Measurements from ENCODE around the gene OTOA.

DNA sequence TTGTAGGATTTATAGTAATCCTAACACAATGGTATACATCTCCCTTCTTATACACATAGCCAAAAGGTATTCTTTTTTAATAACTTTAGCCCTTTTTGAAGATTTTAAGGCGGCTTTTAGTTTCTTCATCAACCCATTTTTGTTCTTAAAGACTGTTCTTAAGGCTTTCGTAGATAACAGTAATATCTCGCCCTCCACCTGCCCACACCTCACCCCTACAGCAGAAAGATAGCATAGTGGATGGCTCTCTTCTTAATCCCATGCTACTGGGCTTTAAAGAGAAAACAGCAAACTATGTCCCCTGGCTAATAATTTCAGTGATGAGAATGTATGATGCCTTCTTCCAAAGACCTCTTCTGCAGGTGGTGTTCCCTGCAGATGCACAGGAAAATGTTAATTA is 20.0 kb upstream of the OTOA start:
- TF ChIP-seq, protein P1, sequence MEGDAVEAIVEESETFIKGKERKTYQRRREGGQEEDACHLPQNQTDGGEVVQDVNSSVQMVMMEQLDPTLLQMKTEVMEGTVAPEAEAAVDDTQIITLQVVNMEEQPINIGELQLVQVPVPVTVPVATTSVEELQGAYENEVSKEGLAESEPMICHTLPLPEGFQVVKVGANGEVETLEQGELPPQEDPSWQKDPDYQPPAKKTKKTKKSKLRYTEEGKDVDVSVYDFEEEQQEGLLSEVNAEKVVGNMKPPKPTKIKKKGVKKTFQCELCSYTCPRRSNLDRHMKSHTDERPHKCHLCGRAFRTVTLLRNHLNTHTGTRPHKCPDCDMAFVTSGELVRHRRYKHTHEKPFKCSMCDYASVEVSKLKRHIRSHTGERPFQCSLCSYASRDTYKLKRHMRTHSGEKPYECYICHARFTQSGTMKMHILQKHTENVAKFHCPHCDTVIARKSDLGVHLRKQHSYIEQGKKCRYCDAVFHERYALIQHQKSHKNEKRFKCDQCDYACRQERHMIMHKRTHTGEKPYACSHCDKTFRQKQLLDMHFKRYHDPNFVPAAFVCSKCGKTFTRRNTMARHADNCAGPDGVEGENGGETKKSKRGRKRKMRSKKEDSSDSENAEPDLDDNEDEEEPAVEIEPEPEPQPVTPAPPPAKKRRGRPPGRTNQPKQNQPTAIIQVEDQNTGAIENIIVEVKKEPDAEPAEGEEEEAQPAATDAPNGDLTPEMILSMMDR (IDR thresholded peaks at IDR 0.05) = no peak
- TF ChIP-seq POLR2A (IDR thresholded peaks at IDR 0.05) = no peak

Measured in vagina (tissue), 2 donors.